Activated CD4-positive, alpha-beta T cell treated with anti-CD3 and anti-CD28 coated beads, Interleukin-2, amount 50 U/mL, for 16 hours (primary cell): Measurements from ENCODE around the gene SORL1-AS1.
"Not testable (repeated sequence)": the region's sequence is repeated elsewhere in the genome, so short reads cannot be mapped to it uniquely, and the experiment has no call there.

Experiments used
- DNase-seq: peaks from one replicate; pipeline ENCODE4 v3.0.0-alpha.2; 2020

Gene SORL1-AS1

DNA sequence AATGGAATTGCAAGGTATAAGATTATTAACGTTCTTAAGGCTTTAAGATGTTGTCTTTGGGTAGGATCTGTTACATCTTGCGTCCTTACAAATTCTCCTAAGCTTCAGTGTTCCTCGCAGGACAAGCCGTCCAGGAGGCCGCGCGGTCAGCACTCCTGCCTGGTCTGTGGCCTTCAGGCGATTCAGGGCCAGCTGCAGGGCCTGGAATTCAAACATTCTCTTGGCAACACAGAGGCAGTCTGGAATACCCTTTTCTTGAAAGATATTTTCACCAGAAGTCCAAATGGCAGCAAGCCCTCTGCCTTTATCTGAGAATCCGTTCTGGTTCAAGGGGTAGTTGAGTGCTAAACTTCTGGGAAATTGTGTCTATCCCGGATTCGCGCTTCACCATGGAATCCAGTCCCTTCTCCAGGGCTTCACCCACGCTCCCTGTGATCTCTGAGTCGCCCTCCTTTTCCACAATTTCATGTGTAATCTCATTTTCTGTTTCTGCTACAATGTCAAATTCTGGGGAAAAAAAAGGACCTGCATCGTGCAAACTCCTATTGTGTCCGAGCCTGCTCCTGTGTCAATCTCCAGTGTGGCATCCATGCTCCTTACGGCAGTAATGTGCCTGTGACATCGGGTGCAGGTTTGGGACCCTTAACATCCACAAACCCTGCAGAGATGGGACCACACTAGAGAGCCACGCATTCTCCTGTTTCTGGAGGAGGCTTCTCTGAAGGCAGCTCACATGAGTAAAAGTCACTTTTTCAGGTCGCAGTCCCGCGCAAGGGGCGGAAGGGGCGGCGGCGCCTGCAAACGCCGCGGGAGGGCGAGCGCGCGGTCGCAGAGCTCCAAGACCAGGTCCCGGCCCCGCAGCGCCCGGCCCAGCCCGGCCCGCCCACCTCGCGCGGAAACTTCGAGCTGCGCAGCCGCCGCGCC, 26.0 kb downstream of the SORL1-AS1 start:
- peak; percentile 32 for DNase-seq

DNA sequence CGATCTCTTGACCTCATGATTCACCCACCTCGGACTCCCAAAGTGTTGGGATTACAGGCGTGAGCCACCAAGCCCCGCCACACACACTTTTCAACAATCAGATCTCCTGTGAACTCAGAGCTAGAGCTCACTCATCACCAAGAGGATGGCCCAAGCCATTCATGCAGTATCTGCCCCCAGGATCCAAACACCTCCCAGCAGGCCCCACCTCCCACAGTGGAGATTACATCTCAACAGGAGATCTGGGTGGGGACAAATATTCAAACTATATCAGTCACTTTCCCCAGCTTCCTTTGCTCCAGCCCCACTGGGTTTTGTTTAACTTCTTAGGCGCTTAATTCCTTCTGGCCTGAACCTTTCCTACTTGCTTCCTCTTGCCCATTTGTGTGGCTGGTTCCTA, 26.9 kb downstream of the SORL1-AS1 start:
- DNase-seq: no peak

DNA sequence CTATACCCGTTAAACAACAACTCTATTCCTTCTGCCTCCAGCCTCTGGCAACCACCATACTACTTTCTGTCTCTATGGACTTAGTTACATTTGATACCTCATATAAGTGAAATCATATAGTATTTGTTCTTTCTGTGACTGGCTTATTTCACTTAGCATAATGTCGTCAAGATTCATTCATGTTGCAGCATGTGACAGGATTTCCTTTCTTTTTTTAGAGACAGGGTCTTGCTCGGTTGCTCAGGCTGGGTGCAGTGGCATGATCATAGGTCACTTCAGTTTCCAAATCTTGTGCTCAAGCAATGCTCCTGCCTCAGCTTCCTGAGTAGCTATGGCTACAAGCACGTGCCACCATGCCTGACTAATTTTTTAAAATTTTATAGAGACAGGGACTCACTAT, 30.1 kb downstream of the SORL1-AS1 start:
- no peak for DNase-seq

DNA sequence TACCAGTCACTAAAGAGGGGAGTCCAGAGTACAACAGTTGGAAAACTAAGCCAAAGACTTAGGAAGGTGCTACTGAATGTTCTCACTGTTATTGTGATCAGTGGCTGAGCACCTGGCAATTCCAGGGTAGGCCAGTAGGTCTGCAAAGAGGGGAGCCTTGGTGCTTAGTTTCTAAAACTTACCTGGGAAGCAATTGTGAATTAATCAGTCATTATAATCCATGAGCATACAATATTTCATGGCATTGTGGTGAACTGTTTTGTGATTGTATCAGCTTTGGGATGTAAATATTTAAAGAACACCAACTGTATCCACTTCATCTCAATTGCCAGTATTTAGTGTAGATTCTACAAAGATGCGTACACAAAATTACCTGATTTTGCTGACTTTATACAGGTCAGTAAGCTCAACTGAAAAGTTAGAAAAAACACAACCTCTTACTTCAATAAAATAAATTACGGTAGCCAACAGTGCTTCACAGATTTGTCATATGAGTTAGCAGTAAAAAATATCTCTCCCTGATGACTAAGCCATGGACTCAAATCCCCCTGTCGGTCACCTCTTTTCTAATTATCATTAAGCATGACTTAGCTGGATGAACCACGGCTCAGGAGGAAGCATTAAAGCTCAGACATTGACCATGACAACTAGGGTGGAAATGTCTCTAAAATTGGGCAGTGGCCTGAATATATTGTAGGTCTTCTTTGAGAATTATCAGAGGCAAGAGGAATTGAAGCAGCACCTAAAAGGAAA, 31.4 kb downstream of the SORL1-AS1 start:
- DNase-seq: no peak

DNA sequence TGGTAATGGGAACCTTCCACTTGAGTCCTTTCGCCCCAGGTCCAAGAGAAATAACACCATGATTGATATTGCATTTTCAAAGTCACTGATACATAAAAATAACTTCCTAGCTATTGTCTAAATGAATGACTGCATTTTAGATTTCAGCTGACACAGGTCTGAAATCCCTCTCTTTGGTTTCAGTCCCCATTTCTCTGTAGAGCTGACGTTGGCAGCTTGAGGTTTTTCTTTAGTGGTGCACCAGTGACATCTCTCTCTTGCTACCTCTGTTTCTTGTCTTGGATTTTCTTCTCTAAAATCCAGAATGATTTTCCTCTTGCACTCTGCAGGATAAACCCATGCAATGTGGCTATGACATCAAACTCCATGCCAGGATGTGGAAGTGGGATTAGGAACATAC, 32.4 kb downstream of the SORL1-AS1 start:
- DNase-seq: no peak

DNA sequence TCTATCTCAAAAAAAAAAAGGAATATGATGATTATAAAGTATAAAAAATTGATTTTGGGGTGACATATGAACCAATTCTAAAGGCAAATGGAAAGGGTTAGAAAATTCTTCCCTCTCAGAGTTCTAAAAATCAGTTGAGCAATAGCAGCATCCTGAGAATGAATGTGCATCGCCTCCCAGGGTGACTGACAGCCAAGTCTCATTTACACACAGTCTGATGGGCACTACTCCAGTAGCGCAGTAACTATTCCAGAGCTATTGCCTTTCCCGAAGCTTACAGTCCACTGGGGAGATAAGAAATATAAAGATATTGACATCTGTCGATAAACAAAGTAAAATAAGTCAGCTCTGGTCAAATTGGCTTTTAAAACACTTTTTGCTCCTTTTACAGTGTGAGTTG, 32.9 kb downstream of the SORL1-AS1 start:
- no peak for DNase-seq

DNA sequence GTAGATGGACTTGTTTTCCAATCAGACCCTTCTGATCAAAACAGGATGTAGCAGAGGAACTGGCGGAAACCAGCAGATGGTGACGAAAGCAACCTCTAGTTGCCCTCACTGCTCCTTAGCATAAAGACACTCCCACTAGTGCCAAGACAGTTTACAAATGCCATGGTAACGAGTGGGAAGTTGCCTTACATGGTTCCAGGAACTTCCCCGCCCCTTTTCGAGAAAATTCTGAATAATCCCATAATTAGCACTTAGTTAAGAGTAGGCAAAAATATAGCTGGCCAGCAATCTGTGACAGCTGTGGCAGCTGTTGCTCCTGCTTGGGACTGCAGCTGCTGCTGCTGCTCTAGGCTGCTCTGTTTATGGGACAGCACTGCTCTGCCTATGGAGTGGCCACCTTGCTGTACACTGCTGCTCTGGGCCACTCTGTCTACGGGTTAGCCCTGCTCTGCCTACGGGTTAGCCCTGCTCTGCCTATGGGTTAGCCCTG, 34.1 kb downstream of the SORL1-AS1 start:
- DNase-seq: peak; percentile 51

DNA sequence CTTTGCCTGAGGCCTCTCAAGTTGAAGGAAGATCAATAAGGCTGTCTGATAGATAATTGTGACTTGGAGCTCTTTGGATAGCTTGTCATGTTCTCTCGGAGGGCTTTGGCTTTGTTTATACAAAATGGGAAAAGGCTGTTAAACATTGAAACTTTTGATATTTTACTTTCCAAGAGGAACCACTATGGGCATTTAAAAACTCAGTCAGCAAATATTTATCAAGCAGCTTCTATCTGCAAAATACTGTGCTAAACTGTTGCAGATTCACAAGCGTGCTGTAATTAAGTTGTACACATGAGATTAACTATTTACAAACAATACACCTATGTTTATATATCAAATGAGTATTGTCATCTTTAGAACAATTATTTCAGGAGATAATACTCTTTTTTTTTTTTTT, 35.2 kb downstream of the SORL1-AS1 start:
- DNase-seq: no peak

DNA sequence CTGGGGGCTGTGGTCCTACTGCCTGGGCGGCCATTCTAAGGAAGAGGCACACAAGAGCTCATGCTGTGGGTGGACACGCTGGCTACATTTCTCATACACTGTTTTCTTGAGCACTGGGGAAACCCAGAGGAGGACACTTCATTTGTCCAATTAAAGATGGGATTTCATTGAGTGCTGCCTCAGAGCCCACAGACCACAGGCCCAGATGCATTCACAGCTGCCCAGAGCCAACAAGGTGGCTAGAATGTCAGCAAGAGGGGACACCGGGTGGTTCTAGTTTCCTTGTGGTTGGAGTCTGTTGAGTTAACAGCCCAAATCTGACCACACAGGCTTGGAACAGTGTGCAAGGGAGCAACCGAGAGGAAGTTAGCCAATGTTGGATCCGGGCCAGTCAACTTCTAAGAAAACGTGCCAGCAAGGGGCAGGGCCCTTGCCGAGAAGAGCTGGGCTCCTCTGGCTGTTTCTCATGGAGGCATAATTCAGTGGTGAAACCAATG, 35.7 kb downstream of the SORL1-AS1 start:
- DNase-seq: peak; percentile 61

DNA sequence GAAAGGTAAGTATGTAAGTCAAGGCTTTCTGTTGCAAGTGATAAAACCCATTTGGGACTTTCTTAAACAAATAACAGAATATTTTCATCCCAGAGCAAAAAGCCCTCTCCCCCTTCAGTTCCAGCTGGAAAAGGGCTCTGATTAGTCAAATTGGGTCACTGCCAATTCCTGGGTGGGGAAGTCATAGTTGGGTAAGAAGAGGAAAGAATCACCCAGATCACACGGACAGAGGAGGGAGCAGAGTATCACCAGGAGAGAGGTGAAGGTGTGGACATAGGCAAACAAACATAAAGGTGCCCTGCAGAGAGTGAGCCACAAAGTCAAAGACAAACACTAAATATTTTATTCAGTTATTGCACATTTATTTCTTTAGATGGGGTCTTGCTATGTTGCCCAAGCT, 36.9 kb downstream of the SORL1-AS1 start:
- no peak for DNase-seq

DNA sequence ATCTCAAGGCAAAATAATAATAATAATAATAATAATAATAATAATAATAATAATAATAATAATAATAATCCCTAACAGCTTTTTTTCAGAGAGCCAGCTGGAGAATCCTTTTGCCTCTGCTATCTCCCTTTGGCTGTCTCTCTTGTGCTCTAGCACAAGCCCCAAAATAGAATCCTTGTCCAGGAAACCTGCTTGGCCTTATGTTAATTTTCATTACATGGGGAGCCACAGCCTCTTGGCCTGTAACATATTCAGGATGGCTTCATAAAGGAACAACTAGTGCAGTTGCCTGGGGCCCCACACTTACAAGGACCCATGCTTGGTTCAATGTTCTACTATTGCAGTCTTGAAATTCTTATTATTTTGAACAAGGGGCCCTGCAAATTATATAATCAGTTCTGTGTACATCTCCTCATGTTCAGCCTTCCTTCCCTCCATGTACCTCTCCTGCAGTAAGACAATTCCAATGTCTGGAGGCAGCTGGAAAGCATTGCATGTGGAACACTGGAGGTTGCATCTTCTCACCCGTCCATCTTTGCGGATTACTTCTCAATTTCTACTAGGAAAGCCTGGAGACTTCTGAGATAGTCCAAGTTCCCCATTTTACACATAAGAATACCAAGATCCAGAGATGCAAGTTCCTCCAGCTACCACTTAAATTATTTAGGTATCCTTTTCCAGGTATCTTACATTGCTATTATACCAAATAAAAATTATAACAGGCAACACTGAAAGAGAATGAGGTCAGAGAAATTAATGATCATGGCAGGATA, 38.4 kb downstream of the SORL1-AS1 start:
- no peak for DNase-seq

DNA sequence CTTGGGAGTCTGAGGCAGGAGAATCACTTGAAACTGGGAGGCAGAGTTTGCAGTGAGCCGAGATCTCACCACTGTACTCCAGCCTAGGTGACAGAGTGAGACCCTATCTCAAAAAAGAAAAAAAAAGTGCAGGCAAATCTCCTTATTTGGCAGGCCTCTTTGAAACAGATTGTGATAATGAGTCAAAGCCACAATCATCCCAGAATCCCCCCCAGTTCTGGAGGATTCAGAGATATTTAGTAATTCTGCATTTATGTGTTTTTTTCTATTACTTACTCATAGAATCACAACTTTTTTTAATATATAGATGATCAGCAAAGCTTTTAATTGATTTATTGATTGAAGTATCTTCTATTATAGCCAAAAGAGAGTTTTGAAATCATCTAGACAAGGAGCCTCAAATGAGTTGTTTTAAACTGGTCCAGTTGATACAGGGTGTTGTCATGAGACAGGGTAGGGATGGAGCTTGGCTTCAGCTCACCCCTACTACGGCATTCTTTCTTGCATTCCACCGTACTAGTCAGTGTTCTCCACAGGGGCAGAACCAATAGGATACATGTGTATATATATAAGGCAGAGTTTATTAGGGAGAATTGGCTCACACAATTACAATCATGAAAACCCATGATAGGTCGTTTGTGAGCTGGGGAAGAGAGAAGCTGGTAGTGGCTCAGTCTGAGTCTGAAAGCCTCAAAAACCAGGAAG, 39.9 kb downstream of the SORL1-AS1 start:
- DNase-seq: no peak

DNA sequence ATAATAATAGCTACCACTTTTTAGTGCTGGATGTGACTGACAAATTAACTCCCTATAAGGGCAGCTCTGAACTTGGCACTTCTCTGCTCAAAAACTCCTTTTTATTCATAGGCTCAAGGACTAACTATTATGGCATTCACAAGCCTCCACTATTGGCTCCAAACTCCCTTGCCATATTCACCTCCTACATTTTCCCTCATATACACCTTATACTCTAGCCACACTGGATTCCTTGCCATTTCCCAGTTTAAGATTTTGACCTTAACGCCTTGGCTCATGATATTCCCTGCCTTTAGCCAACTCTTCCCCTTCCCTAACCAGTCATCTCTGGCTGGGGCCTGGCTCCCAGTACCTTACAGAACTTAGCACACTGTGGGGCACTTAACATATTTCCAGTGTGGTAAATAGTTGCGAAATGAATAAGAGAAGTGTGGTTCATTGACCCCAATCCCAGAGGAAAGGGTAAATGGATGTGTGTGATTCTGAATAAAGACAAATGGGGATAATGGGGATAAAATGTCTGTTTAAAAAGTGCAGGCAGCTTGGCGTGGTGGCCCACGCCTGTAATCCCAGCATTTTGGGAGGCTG, 40.7 kb downstream of the SORL1-AS1 start:
- no peak for DNase-seq

DNA sequence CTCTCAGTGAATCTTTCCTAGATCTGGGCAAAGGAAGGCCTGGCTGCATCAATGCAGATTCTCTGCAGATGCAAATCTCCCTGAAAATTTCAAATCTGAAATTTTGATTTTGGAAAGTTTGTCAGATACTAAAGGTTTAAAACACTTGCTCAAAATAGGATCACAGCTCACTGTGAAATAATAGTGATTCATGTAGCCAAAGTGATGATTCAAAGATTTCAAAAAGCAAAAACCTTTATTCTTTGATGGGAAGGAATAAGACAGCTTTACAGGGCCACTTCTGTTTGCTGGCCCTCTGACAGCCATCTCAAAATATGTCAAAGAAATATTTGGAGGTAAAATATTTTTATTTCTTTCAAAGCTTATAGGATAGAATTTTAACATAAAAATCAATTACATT, 41.4 kb downstream of the SORL1-AS1 start:
- DNase-seq: not testable (repeated sequence)

DNA sequence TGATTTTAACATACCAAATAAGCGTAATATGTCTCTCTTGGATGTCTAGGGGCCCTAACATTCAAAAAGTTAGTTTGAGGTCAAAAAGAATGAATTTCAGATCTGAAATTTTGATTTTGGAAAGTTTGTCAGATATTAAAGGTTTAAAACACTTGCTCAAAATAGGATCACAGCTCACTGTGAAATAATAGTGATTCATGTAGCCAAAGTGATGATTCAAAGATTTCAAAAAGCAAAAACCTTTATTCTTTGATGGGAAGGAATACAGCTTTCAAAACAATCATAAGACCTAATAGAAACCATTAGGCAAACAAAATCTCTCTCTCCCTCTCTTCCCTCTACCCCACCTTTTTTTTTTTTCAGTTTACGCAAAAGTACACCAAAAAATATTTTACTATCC, 42.7 kb downstream of the SORL1-AS1 start:
- DNase-seq: not testable (repeated sequence)

DNA sequence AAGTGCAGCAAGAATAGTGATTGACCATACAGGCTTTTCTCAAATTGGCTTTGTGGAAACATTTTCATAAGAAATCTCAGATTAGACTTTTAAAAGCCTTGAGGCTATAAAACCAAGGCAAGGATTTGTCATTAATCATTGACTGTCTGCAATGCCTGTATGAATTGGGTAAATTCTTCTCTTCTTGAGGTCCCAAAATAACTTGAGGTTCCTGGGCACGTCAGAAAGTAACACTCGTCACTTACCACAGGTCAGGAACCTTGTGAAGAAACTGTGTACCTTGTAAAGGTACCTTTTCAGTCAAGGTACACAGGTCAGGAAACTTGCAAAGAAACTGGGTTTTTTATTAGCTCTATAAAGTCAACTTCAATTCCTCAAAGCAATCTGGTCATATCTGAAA, 43.9 kb downstream of the SORL1-AS1 start:
- no peak for DNase-seq

DNA sequence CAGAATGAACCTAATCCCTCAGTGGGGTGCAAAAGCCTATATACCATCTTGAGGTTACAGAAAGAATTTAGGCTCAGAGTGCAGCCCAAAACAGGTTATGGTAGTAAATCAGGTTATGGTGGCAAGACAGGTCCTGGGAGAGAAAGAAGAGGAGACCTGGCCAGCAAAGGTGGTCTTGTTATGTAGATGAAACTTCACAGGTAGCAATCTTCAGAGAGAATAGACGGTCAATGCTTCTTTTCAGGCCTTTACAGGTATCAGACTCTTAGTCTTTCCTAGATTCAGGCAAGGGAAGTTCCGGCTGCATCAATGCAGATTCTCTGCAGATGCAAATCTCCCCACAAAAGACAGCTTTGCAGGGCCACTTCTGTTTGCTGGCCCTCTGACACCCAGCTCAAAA, 46.5 kb downstream of the SORL1-AS1 start:
- DNase-seq: no peak

DNA sequence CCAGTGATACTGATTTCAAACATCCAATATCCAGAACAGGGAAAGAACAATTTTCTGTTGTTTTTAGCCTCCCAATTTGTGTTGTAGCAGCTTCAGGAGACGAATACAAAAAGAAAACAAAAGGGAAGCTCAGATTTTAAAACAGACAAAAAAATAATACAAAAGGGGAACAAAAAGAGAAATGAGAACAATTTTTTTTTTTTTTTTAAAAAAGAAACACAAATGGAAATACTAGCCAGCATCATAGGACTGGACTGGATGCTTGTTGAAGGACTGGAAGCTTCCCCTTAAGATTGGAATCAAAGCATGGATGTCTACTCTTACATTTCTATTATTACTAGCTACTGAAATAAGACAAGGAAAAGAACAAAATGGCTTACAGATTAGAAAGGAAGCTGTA, 47.1 kb downstream of the SORL1-AS1 start:
- no peak for DNase-seq

DNA sequence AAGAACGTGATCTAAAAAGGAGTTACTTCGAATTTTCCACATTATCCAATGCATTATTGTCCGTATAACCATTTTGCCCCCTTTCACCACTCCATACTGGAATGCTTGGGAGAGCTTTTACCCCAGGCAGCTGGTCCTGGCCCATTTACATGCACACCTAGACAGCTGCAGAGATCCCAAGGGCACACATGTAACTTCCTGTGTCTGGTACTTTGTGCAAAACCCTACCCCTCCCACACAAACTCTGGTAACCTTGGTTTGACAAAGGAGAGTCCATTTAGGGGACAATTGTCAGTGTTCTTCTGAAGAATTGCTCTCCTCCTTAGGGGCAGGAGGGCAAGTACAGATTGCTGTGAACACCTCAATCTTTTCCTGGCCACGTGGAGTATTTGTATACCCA, 58.0 kb downstream of the SORL1-AS1 start:
- DNase-seq: no peak

DNA sequence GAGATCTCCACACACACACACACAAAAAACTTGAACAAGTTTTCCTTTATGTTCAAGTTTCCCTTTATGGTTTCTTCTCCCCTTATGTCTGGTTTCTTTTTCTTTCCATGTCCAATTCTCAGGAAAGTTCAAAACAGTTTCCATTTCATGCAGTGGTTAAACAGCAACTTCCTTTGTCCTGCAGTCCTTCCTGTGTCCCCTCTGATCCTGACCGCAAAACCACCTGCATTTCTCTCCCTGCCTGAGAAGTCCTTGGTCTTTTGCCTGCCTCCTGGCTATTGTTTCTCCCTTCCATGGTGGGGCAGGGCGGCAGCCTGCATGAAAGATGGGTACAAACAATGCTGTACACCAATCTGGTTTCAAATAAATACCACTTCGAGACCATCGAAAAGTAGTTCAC, 58.9 kb downstream of the SORL1-AS1 start:
- DNase-seq: no peak

DNA sequence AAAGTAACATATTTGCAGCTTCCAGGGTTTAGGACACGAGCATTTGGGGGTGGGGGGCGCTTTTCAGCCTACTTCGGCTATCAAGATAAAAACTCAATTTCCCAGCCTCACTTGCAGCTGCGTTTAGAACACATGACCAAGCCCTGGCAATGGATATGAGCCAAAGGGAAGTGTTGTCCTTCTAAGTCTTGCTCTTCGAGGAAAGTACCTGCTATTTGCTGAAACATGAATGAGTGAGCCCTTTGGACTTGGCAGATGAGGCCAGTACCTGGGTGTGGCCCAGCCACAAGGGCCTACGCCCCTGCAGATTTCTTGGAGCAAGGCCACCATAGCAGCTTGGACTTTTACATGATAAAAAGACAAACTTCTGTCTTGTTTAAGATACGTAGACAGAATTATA, 60.9 kb downstream of the SORL1-AS1 start:
- no peak for DNase-seq

DNA sequence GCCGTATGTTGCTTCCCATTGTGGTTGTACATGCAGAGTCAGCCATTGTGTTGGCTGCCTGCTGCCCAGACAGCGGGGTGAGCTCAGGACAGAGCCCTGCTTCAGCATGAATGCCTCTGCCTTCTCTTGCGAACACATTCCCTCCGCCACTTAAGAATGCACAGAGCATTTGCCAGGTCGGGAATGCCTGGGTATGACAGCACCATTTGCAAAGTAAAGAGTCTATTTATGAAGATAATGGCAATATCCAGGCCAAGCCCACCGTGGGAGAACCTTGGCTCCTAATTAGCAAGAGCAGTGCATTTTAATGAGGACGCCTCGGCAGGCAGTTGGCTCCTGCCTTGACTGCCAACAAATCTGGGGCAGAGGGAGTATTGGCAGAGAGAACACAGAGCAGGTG, 63.1 kb downstream of the SORL1-AS1 start:
- no peak for DNase-seq
